Neural cell (in vitro differentiated cells): ENCODE data around the gene BICD1. TPM values are rescaled to one million over a fixed set of nuclear protein-coding genes. Genes with fewer than 3 reads are reported as not detected.

Experiments used
- H2AFZ ChIP-seq: fragments of 200-600, 300-800 bp; sonication (generic), shearing (Covaris generic); 2 replicates; pipeline ENCODE4 v1.6.0; 2014; ENCODE audit warnings: low read depth, mild to moderate bottlenecking, antibody characterized with exemption, low read length, moderate library complexity
- H3F3A ChIP-seq: fragments of 200-600 bp; shearing (Covaris generic); 2 replicates; pipeline ENCODE4 v1.6.1; 2016; ENCODE audit warnings: mild to moderate bottlenecking, moderate library complexity, mixed read lengths, antibody characterized with exemption, low read length; ENCODE audit not compliant: insufficient read depth, poor library complexity, severe bottlenecking
- H3K27ac ChIP-seq: fragments of 200-600, 300-800 bp; sonication (generic), shearing (Covaris generic); 2 replicates; pipeline ENCODE4 v1.5.1; 2014; ENCODE audit warnings: mild to moderate bottlenecking, low read length, moderate library complexity
- H3K27me3 ChIP-seq: fragments of 300-800, 200-600 bp; sonication (generic), shearing (Covaris generic); 2 replicates; pipeline ENCODE4 v1.6.0; 2014; ENCODE audit warnings: mild to moderate bottlenecking, low read depth, low read length, moderate library complexity; ENCODE audit not compliant: insufficient read depth
- H3K36me3 ChIP-seq: fragments of 300-800, 200-600 bp; sonication (generic), shearing (Covaris generic); 2 replicates; pipeline ENCODE4 v1.5.1; 2014; ENCODE audit warnings: mild to moderate bottlenecking, antibody characterized with exemption, low read length, moderate library complexity; ENCODE audit not compliant: insufficient read depth
- H3K4me2 ChIP-seq: fragments of 300-800, 200-600 bp; sonication (generic), shearing (Covaris generic); 2 replicates; pipeline ENCODE4 v1.6.0; 2014; ENCODE audit warnings: mild to moderate bottlenecking, low read length
- H3K4me3 ChIP-seq: fragments of 300-800, 200-600 bp; sonication (generic), shearing (Covaris generic); 2 replicates; pipeline ENCODE4 v1.5.1; 2014; ENCODE audit warnings: mild to moderate bottlenecking, low read length, moderate library complexity
- H3K79me2 ChIP-seq: fragments of 200-600 bp; shearing (Covaris generic); replicated peaks from 2 replicates; pipeline ENCODE4 v1.6.0; 2014; ENCODE audit warnings: mild to moderate bottlenecking, low read length, moderate library complexity; ENCODE audit not compliant: insufficient read depth
- H3K9ac ChIP-seq: fragments of 300-800, 200-600 bp; sonication (generic), shearing (Covaris generic); 2 replicates; pipeline ENCODE4 v1.6.1; 2016; ENCODE audit warnings: mild to moderate bottlenecking, low read length, mixed read lengths
- H3K9me2 ChIP-seq: fragments of 200-600 bp; shearing (Covaris generic); 2 replicates; pipeline ENCODE4 v1.6.1; 2016; ENCODE audit warnings: mild to moderate bottlenecking, low read length, mixed read lengths; ENCODE audit not compliant: insufficient read depth
- H3K9me3 ChIP-seq: fragments of 200-600, 300-800 bp; sonication (generic), shearing (Covaris generic); 2 replicates; pipeline ENCODE4 v1.6.1; 2016; ENCODE audit warnings: mild to moderate bottlenecking, mixed run types, low read length, moderate library complexity, mixed read lengths
- H4K20me1 ChIP-seq: fragments of 200-600 bp; shearing (Covaris generic); 2 replicates; pipeline ENCODE4 v1.6.1; 2016; ENCODE audit warnings: mild to moderate bottlenecking, mixed run types; ENCODE audit not compliant: insufficient read depth
- CTCF ChIP-seq: fragments of 450-650 bp; IDR thresholded peaks from 2 replicates; pipeline ENCODE4 v1.5.1; 2014; ENCODE audit warnings: antibody characterized with exemption, mild to moderate bottlenecking, moderate library complexity; ENCODE audit not compliant: poor library complexity, severe bottlenecking
- EP300 ChIP-seq: fragments of 450-650 bp; conservative IDR thresholded peaks from 2 replicates; pipeline ENCODE4 v1.6.1; 2014; ENCODE audit warnings: antibody characterized with exemption, mild to moderate bottlenecking, moderate library complexity; ENCODE audit not compliant: poor library complexity, severe bottlenecking
- EZH2 ChIP-seq: fragments of 200-600, 300-800 bp; shearing (Covaris generic), sonication (generic); IDR thresholded peaks from 2 replicates; pipeline ENCODE4 v1.6.1; 2014; ENCODE audit warnings: antibody characterized with exemption, low read length, borderline replicate concordance, mild to moderate bottlenecking; ENCODE audit not compliant: insufficient read depth, poor library complexity, severe bottlenecking
- MXI1 ChIP-seq: fragments of 450-650 bp; conservative IDR thresholded peaks from 2 replicates; pipeline ENCODE4 v1.6.1; 2014; ENCODE audit warnings: antibody characterized with exemption, mild to moderate bottlenecking; ENCODE audit not compliant: poor library complexity, severe bottlenecking
- POLR2AphosphoS5 ChIP-seq: IDR thresholded peaks from 2 replicates; pipeline ENCODE4 v1.6.1; 2012
- RAD21 ChIP-seq: fragments of 450-650 bp; conservative IDR thresholded peaks from 2 replicates; pipeline ENCODE4 v1.6.1; 2014; ENCODE audit warnings: antibody characterized with exemption, mild to moderate bottlenecking, moderate library complexity
- REST ChIP-seq: IDR thresholded peaks from 2 replicates; pipeline ENCODE4 v1.6.1; 2012; ENCODE audit warnings: borderline replicate concordance
- SMC3 ChIP-seq: fragments of 450-650 bp; conservative IDR thresholded peaks from 2 replicates; pipeline ENCODE4 v1.6.1; 2014; ENCODE audit warnings: antibody characterized with exemption, mild to moderate bottlenecking, moderate library complexity; ENCODE audit not compliant: poor library complexity
- TAF1 ChIP-seq: IDR thresholded peaks from 2 replicates; pipeline ENCODE4 v1.6.1; 2012; ENCODE audit warnings: low read depth
- polyA plus RNA-seq: library from polyadenylated mRNA; depleted of rRNA; stranded (reverse); fragments of >200 nt; gene quantifications from 2 replicates; pipeline ENCODE4 v1.2.3, GENCODE V29; 2014

BICD1 gene
- polyA plus RNA-seq, 1 donor from 2014 or later, result 41.1 TPM

GRCh38 chr12:32117316-32117715 is 10.7 kb downstream of the BICD1 start:
- TF ChIP-seq POLR2AphosphoS5 (no peak), TAF1 (no peak), EZH2 (no peak), REST (no peak), SMC3 (no peak), RAD21 (no peak), CTCF (no peak), EP300 (no peak), MXI1 (no peak)
- no peak overlapping the region for H2AFZ ChIP-seq
- H3K36me3 ChIP-seq, result peaks cover 6% of the 10 kb centered on the region
- no peaks in the 10 kb centered on the region for H3K9me3 ChIP-seq
- H4K20me1 ChIP-seq, result no peaks in the 10 kb centered on the region
- H3K4me2 ChIP-seq, result no peak overlapping the region
- H3K9ac ChIP-seq, result no peak overlapping the region
- H3K79me2 ChIP-seq, result peaks cover 52% of the 10 kb centered on the region
- no peaks in the 10 kb centered on the region for H3K9me2 ChIP-seq
- no peak overlapping the region for H3K27ac ChIP-seq
- no peak overlapping the region for H3K4me3 ChIP-seq
- no peaks in the 10 kb centered on the region for H3K27me3 ChIP-seq
- H3F3A ChIP-seq, result no peaks in the 10 kb centered on the region

- H3K27ac ChIP-seq, result no peak overlapping the region
- no peaks in the 10 kb centered on the region for H3K9me3 ChIP-seq
- no peaks in the 10 kb centered on the region for H3F3A ChIP-seq
- H3K79me2 ChIP-seq, result peaks cover 52% of the 10 kb centered on the region
- no peak overlapping the region for H3K4me2 ChIP-seq
- no peaks in the 10 kb centered on the region for H3K9me2 ChIP-seq
- no peak overlapping the region for H3K9ac ChIP-seq
- H2AFZ ChIP-seq, result no peak overlapping the region
- H4K20me1 ChIP-seq, result no peaks in the 10 kb centered on the region
- TF ChIP-seq POLR2AphosphoS5, result no peak
- TF ChIP-seq SMC3, result no peak
- TF ChIP-seq RAD21, result no peak
- no peak for TF ChIP-seq EP300
- no peak for TF ChIP-seq TAF1
- no peak for TF ChIP-seq EZH2
- TF ChIP-seq MXI1, result no peak
- TF ChIP-seq CTCF, result no peak
- TF ChIP-seq REST, result no peak
- no peaks in the 10 kb centered on the region for H3K27me3 ChIP-seq
- peaks cover 6% of the 10 kb centered on the region for H3K36me3 ChIP-seq
- no peak overlapping the region for H3K4me3 ChIP-seq
Measured at GRCh38 chr12:32118806-32119205, 12.2 kb downstream of the BICD1 start.
